Neural progenitor cell (in vitro differentiated cells): ENCODE results near the gene SNRNP25. TPM values are rescaled to one million over a fixed set of nuclear protein-coding genes. Genes with fewer than 3 reads are reported as not detected.

ENCODE experiments used
- DNase-seq: peaks from one replicate; pipeline ENCODE4 v3.0.0-alpha.2; 2016; ENCODE audit warnings: low spot score
- H2AFZ ChIP-seq: fragments of 200-600 bp; sonication (generic); replicated peaks from 2 replicates; pipeline ENCODE4 v1.6.1; 2016; ENCODE audit warnings: antibody characterized with exemption
- H3F3A ChIP-seq: fragments of 200-600 bp; sonication (generic); 2 replicates; pipeline ENCODE4 v1.6.1; 2016; ENCODE audit warnings: antibody characterized with exemption, low read depth
- H3K27ac ChIP-seq: fragments of 200-600 bp; sonication (generic); 2 replicates; pipeline ENCODE4 v1.5.1; 2016; ENCODE audit warnings: mild to moderate bottlenecking
- H3K27me3 ChIP-seq: fragments of 200-600 bp; sonication (generic); 2 replicates; pipeline ENCODE4 v1.6.1; 2016; ENCODE audit warnings: mild to moderate bottlenecking, moderate library complexity
- H3K36me3 ChIP-seq: fragments of 200-600 bp; sonication (generic); 2 replicates; pipeline ENCODE4 v1.5.1; 2016
- H3K4me1 ChIP-seq: fragments of 200-600 bp; sonication (generic); 2 replicates; pipeline ENCODE4 v1.6.1; 2016; ENCODE audit warnings: mixed run types
- H3K4me2 ChIP-seq: fragments of 200-600 bp; sonication (generic); 2 replicates; pipeline ENCODE4 v1.6.1; 2016
- H3K4me3 ChIP-seq: fragments of 200-600 bp; sonication (generic); 2 replicates; pipeline ENCODE4 v1.5.1; 2016
- H3K79me2 ChIP-seq: fragments of 200-600 bp; sonication (generic); 2 replicates; pipeline ENCODE4 v1.6.1; 2016; ENCODE audit warnings: low read depth
- H3K9ac ChIP-seq: fragments of 200-600 bp; sonication (generic); 2 replicates; pipeline ENCODE4 v1.6.1; 2016
- H3K9me3 ChIP-seq: fragments of 200-600 bp; sonication (generic); 2 replicates; pipeline ENCODE4 v1.5.1; 2016; ENCODE audit warnings: low read depth
- H4K20me1 ChIP-seq: fragments of 200-600 bp; sonication (generic); 2 replicates; pipeline ENCODE4 v1.6.1; 2016; ENCODE audit warnings: low read depth
- H3K27ac Mint-ChIP-seq: 3 replicates; pipeline ENCODE4 v1.8.0; 2021; ENCODE audit warnings: mixed read lengths
- H3K27me3 Mint-ChIP-seq: 2 replicates; pipeline ENCODE4 v1.8.0; 2022; ENCODE audit warnings: low read depth, mild to moderate bottlenecking, inconsistent platforms, moderate library complexity, mixed read lengths; ENCODE audit not compliant: insufficient read depth
- H3K36me3 Mint-ChIP-seq: 3 replicates; pipeline ENCODE4 v1.8.0; 2021; ENCODE audit warnings: mixed read lengths
- H3K4me1 Mint-ChIP-seq: 3 replicates; pipeline ENCODE4 v1.8.0; 2021; ENCODE audit warnings: mixed read lengths
- H3K4me3 Mint-ChIP-seq: 3 replicates; pipeline ENCODE4 v1.8.0; 2021; ENCODE audit warnings: mild to moderate bottlenecking, moderate library complexity, mixed read lengths
- H3K9me3 Mint-ChIP-seq: 3 replicates; pipeline ENCODE4 v1.8.0; 2020; ENCODE audit warnings: mixed read lengths
- CTCF ChIP-seq: fragments of 200-600 bp; sonication (generic); IDR thresholded peaks from 2 replicates; pipeline ENCODE4 v1.5.1; 2017; ENCODE audit warnings: antibody characterized with exemption, mild to moderate bottlenecking
- EZH2 ChIP-seq: fragments of 200-600 bp; sonication (generic); IDR thresholded peaks from 2 replicates; pipeline ENCODE4 v1.6.1; 2017; ENCODE audit warnings: antibody characterized with exemption, mild to moderate bottlenecking, moderate library complexity
- EZH2phosphoT487 ChIP-seq: fragments of 200-600 bp; sonication (generic); IDR thresholded peaks from 2 replicates; pipeline ENCODE4 v1.6.1; 2017; ENCODE audit warnings: antibody characterized with exemption
- total RNA-seq: library from RNA; depleted of rRNA; stranded (reverse); fragments of >200 nt; gene quantifications from 2 replicates; pipeline ENCODE4 v1.2.3, GENCODE V29; 2015; ENCODE audit warnings: low replicate concordance

Gene SNRNP25
- total RNA-seq, 1 donor from 2014 or later = 49.8 TPM

GRCh38 chr16:77807-78443 is 24.3 kb downstream of the SNRNP25 start, which contains the start of gene MPG:
Gene MPG (plus strand): TSS chr16:78225. CDS start chr16:78310, 85 bp downstream.
- TF ChIP-seq EZH2 (no peak), EZH2phosphoT487 (no peak), CTCF (no peak)
- Mint-ChIP-seq H3K36me3 (peaks cover 2% of the 10 kb centered on the region), H3K4me3 (peak within 1 kb of the TSS; percentile 90), H3K9me3 (no peaks in the 10 kb centered on the region), H3K27me3 (peaks cover 13% of the 10 kb centered on the region), H3K4me1 (peaks cover 48% of the 10 kb centered on the region), H3K27ac (no peak within 1 kb of the TSS)
- H3K36me3 ChIP-seq = no peaks in the 10 kb centered on the region
- H3K4me2 ChIP-seq = peak within 1 kb of the TSS; percentile 92
- no peak within 1 kb of the TSS for H3K27ac ChIP-seq
- peak; percentile 89 for DNase-seq
- H3K9me3 ChIP-seq = no peaks in the 10 kb centered on the region
- peaks cover 10% of the 10 kb centered on the region for H3K27me3 ChIP-seq
- no peaks in the 10 kb centered on the region for H4K20me1 ChIP-seq
- no peaks in the 10 kb centered on the region for H3K79me2 ChIP-seq
- H2AFZ ChIP-seq = peak within 1 kb of the TSS; percentile 73
- H3F3A ChIP-seq = peaks cover 29% of the 10 kb centered on the region
- peaks cover 29% of the 10 kb centered on the region for H3K4me1 ChIP-seq
- peak within 1 kb of the TSS; percentile 50 for H3K9ac ChIP-seq
- H3K4me3 ChIP-seq = peak within 1 kb of the TSS; percentile 72

- Histone ChIP-seq H3K4me1 (peaks cover 28% of the 10 kb centered on the region), H3K27ac (no peak overlapping the region), H3K9me3 (no peaks in the 10 kb centered on the region), H4K20me1 (no peaks in the 10 kb centered on the region), H3F3A (peaks cover 29% of the 10 kb centered on the region), H2AFZ (peak overlapping the region; percentile 73), H3K4me3 (peak overlapping the region; percentile 72), H3K27me3 (peaks cover 9% of the 10 kb centered on the region), H3K79me2 (no peaks in the 10 kb centered on the region), H3K9ac (peak overlapping the region; percentile 50), H3K4me2 (peak overlapping the region; percentile 92), H3K36me3 (no peaks in the 10 kb centered on the region)
- Mint-ChIP-seq H3K27ac (no peak overlapping the region), H3K36me3 (peaks cover 3% of the 10 kb centered on the region), H3K9me3 (no peaks in the 10 kb centered on the region), H3K4me1 (peaks cover 43% of the 10 kb centered on the region), H3K4me3 (peak overlapping the region; percentile 90), H3K27me3 (peaks cover 12% of the 10 kb centered on the region)
- no peak for DNase-seq
- TF ChIP-seq EZH2phosphoT487 (no peak), EZH2 (no peak), CTCF (no peak)
Observed at GRCh38 chr16:78444-79150, 25.0 kb downstream of the SNRNP25 start.

GRCh38 chr16:79151-80054 is 25.8 kb downstream of the SNRNP25 start:
- H3K4me1 Mint-ChIP-seq = peaks cover 40% of the 10 kb centered on the region
- no peak for DNase-seq
- TF ChIP-seq EZH2phosphoT487 (no peak), EZH2 (no peak), CTCF (no peak)
- Histone ChIP-seq H3K4me1 (peaks cover 28% of the 10 kb centered on the region), H3K4me2 (peak overlapping the region; percentile 92), H3F3A (peaks cover 29% of the 10 kb centered on the region), H3K27ac (no peak overlapping the region), H3K36me3 (no peaks in the 10 kb centered on the region), H3K4me3 (peak overlapping the region; percentile 72), H4K20me1 (no peaks in the 10 kb centered on the region), H3K9ac (no peak overlapping the region), H2AFZ (no peak overlapping the region), H3K27me3 (peaks cover 9% of the 10 kb centered on the region), H3K79me2 (no peaks in the 10 kb centered on the region), H3K9me3 (no peaks in the 10 kb centered on the region)
- no peaks in the 10 kb centered on the region for H3K9me3 Mint-ChIP-seq
- no peak overlapping the region for H3K27ac Mint-ChIP-seq
- peaks cover 8% of the 10 kb centered on the region for H3K36me3 Mint-ChIP-seq
- peaks cover 11% of the 10 kb centered on the region for H3K27me3 Mint-ChIP-seq
- peak overlapping the region; percentile 90 for H3K4me3 Mint-ChIP-seq
